Measurements from ENCODE around the gene CBLIF.
"Not testable (repeated sequence)": the region's sequence is repeated elsewhere in the genome, so short reads cannot be mapped to it uniquely, and the experiment has no call there.

CBLIF gene

GRCh38 chr11:59847626-59848025, 2.3 kb upstream of the CBLIF start:
- DNase-seq (ENCODE audit: low read depth): no peak

- DNase-seq (ENCODE audit: low read depth): no peak
Measured at GRCh38 chr11:59846556-59846955, 1.3 kb upstream of the CBLIF start.

- no peak for DNase-seq (ENCODE audit: low read depth)
Measured at GRCh38 chr11:59842316-59842715, 3.0 kb downstream of the CBLIF start.

GRCh38 chr11:59841514-59841913, 3.8 kb downstream of the CBLIF start:
- DNase-seq (ENCODE audit: low read depth): no peak

- DNase-seq (ENCODE audit: low read depth): no peak
Measured at GRCh38 chr11:59839615-59840014, 5.7 kb downstream of the CBLIF start.

- DNase-seq (ENCODE audit: low read depth): no peak
Measured at GRCh38 chr11:59833602-59834001, 11.7 kb downstream of the CBLIF start.

- no peak for DNase-seq (ENCODE audit: low read depth)
Measured at GRCh38 chr11:59829358-59829757, 15.9 kb downstream of the CBLIF start.

GRCh38 chr11:59822989-59823566, 22.2 kb downstream of the CBLIF start:
- no peak for DNase-seq (ENCODE audit: low read depth)

- no peak for DNase-seq (ENCODE audit: low read depth)
Measured at GRCh38 chr11:59818572-59818971, 26.7 kb downstream of the CBLIF start.

- DNase-seq (ENCODE audit: low read depth): not testable (repeated sequence)
Measured at GRCh38 chr11:59816434-59816833, 28.9 kb downstream of the CBLIF start.

- no peak for DNase-seq (ENCODE audit: low read depth)
Measured at GRCh38 chr11:59815754-59816153, 29.5 kb downstream of the CBLIF start.

- DNase-seq (ENCODE audit: low read depth): no peak
Measured at GRCh38 chr11:59814021-59814420, 31.3 kb downstream of the CBLIF start.

- DNase-seq (ENCODE audit: low read depth): no peak
Measured at GRCh38 chr11:59813364-59813763, 31.9 kb downstream of the CBLIF start.

GRCh38 chr11:59812220-59812619, 33.1 kb downstream of the CBLIF start:
- no peak for DNase-seq (ENCODE audit: low read depth)

- no peak for DNase-seq (ENCODE audit: low read depth)
Measured at GRCh38 chr11:59810911-59811259, 34.4 kb downstream of the CBLIF start.

GRCh38 chr11:59810189-59810910, 34.9 kb downstream of the CBLIF start, which contains the start of gene MRPL16:
MRPL16 (minus strand) TSS chr11:59810778; CDS start chr11:59810658, 120 bp downstream.
- peak; percentile 58 for DNase-seq (ENCODE audit: low read depth)

GRCh38 chr11:59807047-59807610, 38.2 kb downstream of the CBLIF start:
- no peak for DNase-seq (ENCODE audit: low read depth)

GRCh38 chr11:59804061-59804460, 41.2 kb downstream of the CBLIF start:
- DNase-seq (ENCODE audit: low read depth): no peak

GRCh38 chr11:59802639-59803176, 42.6 kb downstream of the CBLIF start:
- no peak for DNase-seq (ENCODE audit: low read depth)

- DNase-seq (ENCODE audit: low read depth): no peak
Measured at GRCh38 chr11:59801981-59802638, 43.2 kb downstream of the CBLIF start.

- DNase-seq (ENCODE audit: low read depth): no peak
Measured at GRCh38 chr11:59801160-59801706, 44.1 kb downstream of the CBLIF start.

- DNase-seq (ENCODE audit: low read depth): no peak
Measured at GRCh38 chr11:59800390-59801025, 44.8 kb downstream of the CBLIF start.
